Measurements from ENCODE around the gene CRB2.
A peak's percentile ranks its signal among the peaks of the same experiment; 100 is the strongest.

CRB2 gene

GRCh38 chr9:123368023-123368422 is 12.0 kb downstream of the CRB2 start:
- peak; percentile 79 for DNase-seq

GRCh38 chr9:123368536-123369153 is 12.6 kb downstream of the CRB2 start:
- no peak for DNase-seq

- DNase-seq: no peak
These were observed 13.3 kb downstream of the CRB2 start for GRCh38 chr9:123369296-123369695.

- DNase-seq: no peak
These were observed 14.1 kb downstream of the CRB2 start for GRCh38 chr9:123370108-123370507.

- DNase-seq: no peak
These were observed 14.7 kb downstream of the CRB2 start for GRCh38 chr9:123370526-123371227.

GRCh38 chr9:123371228-123371584 is 15.2 kb downstream of the CRB2 start:
- DNase-seq: no peak

- no peak for DNase-seq
These were observed 16.0 kb downstream of the CRB2 start for GRCh38 chr9:123371805-123372590.

- no peak for DNase-seq
These were observed 16.9 kb downstream of the CRB2 start for GRCh38 chr9:123372766-123373446.

GRCh38 chr9:123373447-123373923 is 17.5 kb downstream of the CRB2 start:
- no peak for DNase-seq

GRCh38 chr9:123373946-123374345 is 17.9 kb downstream of the CRB2 start:
- no peak for DNase-seq

GRCh38 chr9:123375469-123376132 is 19.6 kb downstream of the CRB2 start:
- DNase-seq: no peak

- DNase-seq: no peak
These were observed 20.4 kb downstream of the CRB2 start for GRCh38 chr9:123376218-123377071.

GRCh38 chr9:123377211-123377971 is 21.4 kb downstream of the CRB2 start:
- DNase-seq: no peak

- no peak for DNase-seq
These were observed 22.0 kb downstream of the CRB2 start for GRCh38 chr9:123378025-123378424.

- no peak for DNase-seq
These were observed 23.1 kb downstream of the CRB2 start for GRCh38 chr9:123378956-123379660.

- DNase-seq: no peak
These were observed 25.1 kb downstream of the CRB2 start for GRCh38 chr9:123380852-123381705.

GRCh38 chr9:123382653-123383511 is 26.9 kb downstream of the CRB2 start:
- no peak for DNase-seq

- no peak for DNase-seq
These were observed 27.6 kb downstream of the CRB2 start for GRCh38 chr9:123383512-123384170.
